Psoas muscle (tissue), 8 donors: Measurements from ENCODE around the gene NQO1. TPM values are rescaled to one million over a fixed set of nuclear protein-coding genes. Genes with fewer than 3 reads are reported as not detected.

Source experiments
- ATAC-seq, 4 donors: fragments of 200-7000 bp; cut with Tn5 transposase; one replicate each; pipeline ENCODE4 v1.9.1; 2020; ENCODE audit warnings: moderate library complexity in 3 of 4, mild to moderate bottlenecking in 2 of 4
- DNase-seq, 2 donors: peaks; one replicate each; pipeline ENCODE4 v3.0.0-alpha.2; 2020
- H3K27ac ChIP-seq: fragments of 200-600 bp; one replicate; pipeline ENCODE4 v1.8.0; 2022
- H3K27me3 ChIP-seq, 3 donors: fragments of 200-600 bp in 1 of 3; one replicate each; pipeline versions ENCODE4 v1.6.1 to v1.8.0; 2013 to 2022; ENCODE audit warnings: low read length in 2 of 3, mild to moderate bottlenecking in 2 of 3, moderate library complexity in 1 of 3; ENCODE audit not compliant: insufficient read depth in 3 of 3
- H3K36me3 ChIP-seq, 2 donors: fragments of 200-600 bp in 1 of 2; one replicate each; pipeline versions ENCODE4 v1.6.1 to v1.8.0; 2013 to 2022; ENCODE audit warnings: low read depth in 1 of 2, mild to moderate bottlenecking in 1 of 2, moderate library complexity in 1 of 2; ENCODE audit not compliant: insufficient read depth in 1 of 2
- H3K4me1 ChIP-seq: fragments of 200-600 bp; one replicate; pipeline ENCODE4 v1.8.0; 2022
- H3K4me3 ChIP-seq: fragments of 200-600 bp; one replicate; pipeline ENCODE4 v1.8.0; 2022; ENCODE audit warnings: mild to moderate bottlenecking
- H3K9me3 ChIP-seq: fragments of 200-600 bp; one replicate; pipeline ENCODE4 v1.8.0; 2022
- WGBS, 3 donors: extraction: QIAGEN DNeasy Blood & Tissue Kit; methylation state at CpG; one replicate each; pipeline versions ENCODE4 v1.1.6 to v1.1.7; 2013; 5-methylcytosine and 5-hydroxymethylcytosine counted together
- intact Hi-C, 2 donors: fragments of 100-400 bp; cut with DNase I; formaldehyde crosslinking; loops; one replicate each; pipeline versions ENCODE4 v1.11.0 to v1.14.2; 2022
- polyA plus RNA-seq, 3 donors: library from polyadenylated mRNA; stranded (reverse); fragments of 200-250 nt; gene quantifications; one replicate each; pipeline ENCODE4 v1.2.3, GENCODE V29; 2013
- total RNA-seq, 4 donors: library from RNA; stranded (reverse); fragmentation: NEBNext Ultra II Directional in 2 of 4; extraction: Animal tissue kit (Norgen Biotek cat#: 25700) in 2 of 4; gene quantifications; one replicate each; pipeline versions ENCODE4 v1.2.1 to v1.2.4, GENCODE V29; 2021 to 2023
- TF ChIP-seq, protein P1 (sequence below): fragments of 200-600 bp; IDR thresholded peaks from one replicate; pipeline ENCODE4 v1.8.0; 2022; ENCODE audit warnings: antibody characterized with exemption
- donor health status: healthy with polysubstance abuse.
- donor health status: DM: no; HTN: no; CAD: no; lungs with moderate emphysema.
- donor health status: Bipolar disorder and iron deficiency.
- donor health status: healthy.
- donor health status: DM: yes; HTN: yes; CAD: no.
- donor health status: DM: no; HTN: no; CAD: no.
- donor health status: DM: no; HTN: no; CAD: no.
- donor health status: DM: yes; HTN: yes; CAD: no.

The NQO1 gene
- total and polyA plus RNA-seq, 7 donors, result 12.1 to 186 (median 47.1) TPM

DNA sequence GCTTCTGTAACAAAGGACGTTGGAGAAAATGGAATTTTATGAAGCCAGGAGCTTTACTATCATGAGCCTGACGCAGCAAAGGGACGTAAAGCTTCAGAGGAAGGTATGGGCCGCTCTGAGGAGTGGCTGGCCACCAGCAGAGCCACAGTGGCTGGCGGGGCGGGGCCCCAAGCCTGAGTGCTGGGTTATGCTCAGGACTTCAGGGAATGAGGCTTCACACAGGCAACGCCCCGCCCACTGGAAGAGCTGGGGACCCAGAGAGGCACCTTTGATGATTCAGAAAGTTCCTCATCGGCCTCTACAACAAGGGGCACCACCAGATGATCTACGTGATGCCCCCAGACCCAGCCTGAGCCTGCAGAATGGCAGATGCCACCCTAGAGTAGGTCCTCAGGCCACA is 19.6 kb upstream of the NQO1 start:
- Histone ChIP-seq H3K9me3 (no peaks in the 10 kb centered on the region), H3K4me1 (no peaks in the 10 kb centered on the region), H3K27me3 (no peaks in the 10 kb centered on the region), H3K36me3 (peaks cover 4 to 100% of the 10 kb centered on the region in 2 donors), H3K4me3 (no peak overlapping the region), H3K27ac (no peak overlapping the region)
- 80 to 96% (median 87%) methylated on average over 10 of the region's 10 CpGs for WGBS, 3 donors
- ATAC-seq (no peak), DNase-seq (no peak)
- TF ChIP-seq, protein P1, sequence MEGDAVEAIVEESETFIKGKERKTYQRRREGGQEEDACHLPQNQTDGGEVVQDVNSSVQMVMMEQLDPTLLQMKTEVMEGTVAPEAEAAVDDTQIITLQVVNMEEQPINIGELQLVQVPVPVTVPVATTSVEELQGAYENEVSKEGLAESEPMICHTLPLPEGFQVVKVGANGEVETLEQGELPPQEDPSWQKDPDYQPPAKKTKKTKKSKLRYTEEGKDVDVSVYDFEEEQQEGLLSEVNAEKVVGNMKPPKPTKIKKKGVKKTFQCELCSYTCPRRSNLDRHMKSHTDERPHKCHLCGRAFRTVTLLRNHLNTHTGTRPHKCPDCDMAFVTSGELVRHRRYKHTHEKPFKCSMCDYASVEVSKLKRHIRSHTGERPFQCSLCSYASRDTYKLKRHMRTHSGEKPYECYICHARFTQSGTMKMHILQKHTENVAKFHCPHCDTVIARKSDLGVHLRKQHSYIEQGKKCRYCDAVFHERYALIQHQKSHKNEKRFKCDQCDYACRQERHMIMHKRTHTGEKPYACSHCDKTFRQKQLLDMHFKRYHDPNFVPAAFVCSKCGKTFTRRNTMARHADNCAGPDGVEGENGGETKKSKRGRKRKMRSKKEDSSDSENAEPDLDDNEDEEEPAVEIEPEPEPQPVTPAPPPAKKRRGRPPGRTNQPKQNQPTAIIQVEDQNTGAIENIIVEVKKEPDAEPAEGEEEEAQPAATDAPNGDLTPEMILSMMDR, result no peak
- intact Hi-C loops, result no loop called here

DNA sequence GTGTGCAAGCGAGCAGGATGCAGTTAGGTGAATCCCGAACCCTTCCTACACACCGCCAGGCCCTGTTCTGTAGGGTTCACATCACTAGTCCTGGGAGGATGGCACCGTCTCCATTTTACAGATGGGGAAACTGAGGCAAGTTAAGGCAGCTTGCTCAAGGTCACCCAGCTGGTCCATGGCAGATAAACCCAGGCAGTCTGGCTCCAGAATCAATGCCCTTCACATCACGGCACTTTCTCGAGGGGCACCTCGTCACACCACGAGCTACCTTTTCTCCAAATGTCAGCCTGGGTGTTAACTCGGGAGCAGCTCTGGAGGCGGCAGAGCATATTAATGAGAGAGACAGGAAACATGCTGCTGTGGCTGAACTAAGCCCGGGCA is 18.9 kb upstream of the NQO1 start:
- intact Hi-C loops, result no loop called here
- no peak for ATAC-seq
- 94 to 96% (median 95%) methylated on average over 11 of the region's 11 CpGs for WGBS, 3 donors

DNA sequence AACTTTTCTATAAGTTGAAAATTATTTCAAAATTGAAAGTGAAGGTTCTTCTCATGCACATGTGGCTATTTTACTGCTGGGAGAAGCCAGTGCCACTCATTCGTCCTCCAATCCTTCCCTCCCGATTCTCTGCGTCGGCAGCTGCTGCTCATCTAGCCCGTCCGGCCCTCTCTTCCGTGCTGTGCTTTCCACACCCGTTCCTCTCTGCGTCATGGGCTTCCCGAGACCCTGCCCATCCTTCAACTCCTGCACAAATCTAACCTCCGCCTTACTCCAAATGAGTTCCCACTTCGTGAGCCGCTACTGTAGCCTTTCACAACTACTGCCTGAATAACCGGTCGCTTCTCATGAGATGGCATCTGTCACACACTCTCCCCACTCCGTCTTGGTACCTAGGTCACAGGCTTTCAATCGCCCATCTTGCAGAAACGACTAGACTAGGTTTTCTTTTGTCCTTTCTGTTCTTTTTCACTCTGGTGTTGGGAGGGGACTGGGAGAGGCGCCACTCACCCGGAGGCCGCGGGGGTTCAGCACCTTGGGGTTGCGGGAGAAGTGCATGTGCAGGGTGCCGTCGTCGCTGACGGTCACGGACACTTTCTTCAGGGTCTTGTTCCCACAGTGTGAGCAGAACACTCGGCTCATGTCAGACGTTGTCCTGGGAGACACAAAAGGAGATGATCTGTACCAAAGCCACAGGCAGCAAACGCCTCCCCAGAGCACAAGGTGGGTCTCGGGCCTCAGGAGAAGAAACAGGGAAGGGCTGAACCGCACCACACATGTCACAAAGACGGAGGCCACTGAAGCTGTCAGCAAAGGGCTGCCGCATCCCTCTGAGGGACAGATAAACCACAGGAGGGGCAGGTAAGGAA is 18.2 kb upstream of the NQO1 start:
- H3K4me1 ChIP-seq, result no peaks in the 10 kb centered on the region
- 93 to 95% (median 94%) methylated on average over 35 of the region's 35 CpGs for WGBS, 3 donors
- H3K36me3 ChIP-seq, result peaks cover 2 to 100% of the 10 kb centered on the region in 2 donors
- DNase-seq (no peak), ATAC-seq (no peak)
- intact Hi-C loops, result no loop called here
- H3K27me3 ChIP-seq, result no peaks in the 10 kb centered on the region
- no peak overlapping the region for H3K4me3 ChIP-seq
- no peaks in the 10 kb centered on the region for H3K9me3 ChIP-seq
- TF ChIP-seq, protein P1, result no peak
- H3K27ac ChIP-seq, result no peak overlapping the region

More for the DNA sequence above, 18.9 kb upstream of the NQO1 start:
- peaks cover 2 to 100% of the 10 kb centered on the region in 2 donors for H3K36me3 ChIP-seq
- no peaks in the 10 kb centered on the region for H3K4me1 ChIP-seq
- H3K27me3 ChIP-seq, result no peaks in the 10 kb centered on the region
- no peak overlapping the region for H3K4me3 ChIP-seq
- no peaks in the 10 kb centered on the region for H3K9me3 ChIP-seq
- H3K27ac ChIP-seq, result no peak overlapping the region
- TF ChIP-seq, protein P1, result no peak
- DNase-seq, result no peak

DNA sequence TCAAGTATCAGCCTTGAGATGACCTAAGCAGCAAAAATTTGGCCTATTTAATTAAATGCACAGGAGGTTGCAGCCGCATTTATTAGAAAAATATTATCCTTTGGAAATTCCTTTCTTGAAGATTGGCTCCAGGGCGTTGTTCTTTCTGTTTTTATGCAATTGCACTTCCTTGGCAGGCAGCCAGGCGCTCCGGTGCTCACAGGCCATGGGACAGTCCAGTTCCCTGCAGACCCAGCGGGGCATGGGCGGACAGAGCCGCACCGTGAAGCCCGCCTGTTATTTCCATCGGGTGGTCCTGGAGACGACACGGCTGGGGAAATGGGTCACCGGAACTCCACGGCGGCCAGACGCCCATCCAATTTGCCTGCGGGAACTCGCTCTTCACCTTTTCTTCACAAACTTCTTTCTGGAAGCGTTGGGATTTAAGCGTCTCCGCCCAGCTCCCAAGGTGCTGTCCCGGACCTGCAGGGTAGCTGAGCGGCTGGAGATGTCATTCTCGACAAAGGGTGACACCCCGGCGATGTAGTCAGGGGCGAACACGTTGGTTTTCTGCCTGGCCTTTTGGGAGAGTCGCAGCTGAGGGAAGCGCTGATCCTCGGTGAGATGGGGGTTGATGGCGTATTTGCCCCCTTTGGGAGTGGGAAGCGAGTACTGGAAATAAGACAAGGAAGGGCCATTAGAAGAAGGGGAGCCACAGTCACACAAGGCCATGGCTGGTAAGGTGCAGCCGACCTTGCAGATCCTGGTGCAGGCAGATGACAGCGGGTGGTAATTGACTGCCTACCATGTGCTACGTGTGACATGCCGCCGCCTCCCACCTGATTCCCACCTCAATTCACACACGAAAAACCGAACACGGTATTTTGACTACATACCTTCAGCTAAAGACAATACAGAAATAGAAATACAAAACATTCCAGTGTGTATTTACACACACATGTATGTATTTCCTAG is 15.9 kb upstream of the NQO1 start:
- H3K27ac ChIP-seq, result no peak overlapping the region
- H3K4me1 ChIP-seq, result no peaks in the 10 kb centered on the region
- ATAC-seq, result peak in 2 of 4 donors; percentile 23 to 58
- TF ChIP-seq, protein P1, result no peak
- no peaks in the 10 kb centered on the region for H3K27me3 ChIP-seq
- no peak overlapping the region for H3K4me3 ChIP-seq
- 77 to 82% (median 79%) methylated on average over 36 to 41 of the region's 41 CpGs for WGBS, 3 donors
- intact Hi-C loops, result no loop called here
- H3K36me3 ChIP-seq, result peaks cover 2 to 80% of the 10 kb centered on the region in 2 donors
- DNase-seq, result peak; percentile 78 to 86
- H3K9me3 ChIP-seq, result no peaks in the 10 kb centered on the region
